AG04450 (cell line): ENCODE measurements around the gene RAPGEF5. TPM values are rescaled to one million over a fixed set of nuclear protein-coding genes. Genes with fewer than 3 reads are reported as not detected.

Source experiments
- CTCF ChIA-PET: fragments of 300-600, 350-600 bp; formaldehyde crosslinking; extraction: SDS; loops from one replicate; lab custom pipeline; 2022; ENCODE audit warnings: antibody characterized with exemption, inconsistent platforms; lab: Charles Lee
- POLR2A ChIA-PET: fragments of 350-600 bp; formaldehyde crosslinking; extraction: SDS; loops from one replicate; lab custom pipeline; 2021; ENCODE audit warnings: antibody characterized with exemption, inconsistent platforms; lab: Yijun Ruan, JAX
- DNase-seq: peaks from one replicate; pipeline ENCODE4 v3.0.0-alpha.2; 2011; ENCODE audit warnings: low read depth, low spot score
- H3K27ac ChIP-seq: one replicate; pipeline ENCODE4 v1.5.1; 2012; ENCODE audit warnings: low read depth, low read length, control low read depth
- H3K27me3 ChIP-seq: one replicate; pipeline ENCODE4 v1.6.0; 2012; ENCODE audit warnings: low read length; ENCODE audit not compliant: control insufficient read depth, insufficient read depth
- H3K4me3 ChIP-seq: 2 replicates; pipeline ENCODE4 v1.5.1; 2011; ENCODE audit warnings: mild to moderate bottlenecking, low read depth, low read length, control low read depth
- H3K9me3 ChIP-seq: 2 replicates; pipeline ENCODE4 v1.5.1; 2012; ENCODE audit warnings: low read length; ENCODE audit not compliant: control insufficient read depth, insufficient read depth
- polyA plus RNA-seq: library from polyadenylated mRNA; depleted of rRNA; stranded (reverse); fragments of >200 nt; gene quantifications from 2 replicates; pipeline ENCODE4 v1.2.3, GENCODE V29; 2011
- TF ChIP-seq, protein P1 (sequence below): IDR thresholded peaks from 2 replicates; pipeline ENCODE4 v1.5.1; 2011; ENCODE audit warnings: low read depth, low read length, control low read depth, inconsistent platforms

RAPGEF5 gene
- polyA plus RNA-seq, 1 experiment: 0.16 TPM

DNA sequence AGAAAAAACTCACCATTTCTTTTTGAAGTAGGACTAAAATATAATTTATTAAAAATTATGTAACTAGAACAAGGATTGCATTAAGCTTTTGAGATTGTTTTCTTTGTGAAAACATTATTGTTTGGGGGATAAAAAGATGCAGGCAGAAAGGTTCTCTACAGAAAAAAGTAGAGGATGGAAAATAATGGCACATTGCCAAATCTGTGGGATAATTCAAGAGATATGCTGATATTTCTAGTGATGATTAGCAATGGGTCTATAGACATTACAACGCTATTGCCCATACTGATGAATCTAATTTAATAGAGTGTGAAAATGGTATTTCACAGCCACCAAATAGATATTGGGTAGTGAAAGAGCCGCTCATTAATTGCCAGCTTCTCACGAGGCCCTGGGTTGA lies 204.3 kb downstream of the RAPGEF5 start:
- H3K9me3 ChIP-seq: no peaks in the 10 kb centered on the region
- H3K27me3 ChIP-seq: no peaks in the 10 kb centered on the region
- no peak overlapping the region for H3K4me3 ChIP-seq
- no peak overlapping the region for H3K27ac ChIP-seq
- POLR2A ChIA-PET: no interaction called here
- TF ChIP-seq, protein P1, sequence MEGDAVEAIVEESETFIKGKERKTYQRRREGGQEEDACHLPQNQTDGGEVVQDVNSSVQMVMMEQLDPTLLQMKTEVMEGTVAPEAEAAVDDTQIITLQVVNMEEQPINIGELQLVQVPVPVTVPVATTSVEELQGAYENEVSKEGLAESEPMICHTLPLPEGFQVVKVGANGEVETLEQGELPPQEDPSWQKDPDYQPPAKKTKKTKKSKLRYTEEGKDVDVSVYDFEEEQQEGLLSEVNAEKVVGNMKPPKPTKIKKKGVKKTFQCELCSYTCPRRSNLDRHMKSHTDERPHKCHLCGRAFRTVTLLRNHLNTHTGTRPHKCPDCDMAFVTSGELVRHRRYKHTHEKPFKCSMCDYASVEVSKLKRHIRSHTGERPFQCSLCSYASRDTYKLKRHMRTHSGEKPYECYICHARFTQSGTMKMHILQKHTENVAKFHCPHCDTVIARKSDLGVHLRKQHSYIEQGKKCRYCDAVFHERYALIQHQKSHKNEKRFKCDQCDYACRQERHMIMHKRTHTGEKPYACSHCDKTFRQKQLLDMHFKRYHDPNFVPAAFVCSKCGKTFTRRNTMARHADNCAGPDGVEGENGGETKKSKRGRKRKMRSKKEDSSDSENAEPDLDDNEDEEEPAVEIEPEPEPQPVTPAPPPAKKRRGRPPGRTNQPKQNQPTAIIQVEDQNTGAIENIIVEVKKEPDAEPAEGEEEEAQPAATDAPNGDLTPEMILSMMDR: no peak
- DNase-seq: no peak
- CTCF ChIA-PET: interaction anchor here (0.6 to 1.4 kb wide), 3 partner anchors 9 to 1394 kb away, joined by 3 to 5 read pairs (median 3); no protein-coding TSS in a partner anchor

DNA sequence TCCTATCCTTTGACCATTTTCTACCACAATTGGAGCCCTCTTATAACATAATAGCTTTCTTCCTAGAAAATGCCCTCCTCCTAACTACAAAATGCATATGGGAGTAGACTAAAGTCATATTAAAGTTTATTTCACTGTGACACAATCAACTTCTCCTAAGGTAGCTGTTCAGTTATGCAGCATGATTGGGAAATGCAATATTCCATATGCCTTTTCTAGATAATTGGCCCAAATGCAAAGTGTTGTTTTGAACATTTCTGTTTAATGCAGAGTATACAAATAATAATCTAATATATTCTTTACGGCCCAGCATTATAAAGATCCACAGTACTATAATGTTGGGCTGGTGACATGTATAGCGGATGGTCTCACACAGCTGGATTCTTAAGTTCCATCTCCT lies 205.1 kb downstream of the RAPGEF5 start:
- POLR2A ChIA-PET: no interaction called here
- H3K4me3 ChIP-seq: no peak overlapping the region

GRCh38 chr7:22150221-22150620 lies 206.7 kb downstream of the RAPGEF5 start:
- Histone ChIP-seq H3K27me3 (no peaks in the 10 kb centered on the region), H3K27ac (no peak overlapping the region), H3K4me3 (no peak overlapping the region), H3K9me3 (no peaks in the 10 kb centered on the region)
- TF ChIP-seq, protein P1: no peak
- DNase-seq: no peak
- ChIA-PET CTCF (no interaction called here), POLR2A (no interaction called here)

More for the DNA sequence above, 205.1 kb downstream of the RAPGEF5 start:
- H3K27me3 ChIP-seq: no peaks in the 10 kb centered on the region
- CTCF ChIA-PET: interaction anchor here (1.1 kb wide), 1 partner anchor 49 kb away, joined by 3 read pairs; no protein-coding TSS in a partner anchor
- no peak overlapping the region for H3K27ac ChIP-seq
- no peaks in the 10 kb centered on the region for H3K9me3 ChIP-seq
- TF ChIP-seq, protein P1: no peak
- DNase-seq: no peak

- ChIA-PET CTCF (no interaction called here), POLR2A (no interaction called here)
- no peaks in the 10 kb centered on the region for H3K9me3 ChIP-seq
- no peak overlapping the region for H3K4me3 ChIP-seq
- DNase-seq: no peak
- H3K27ac ChIP-seq: no peak overlapping the region
- TF ChIP-seq, protein P1: no peak
- peaks cover 3% of the 10 kb centered on the region for H3K27me3 ChIP-seq
Measured at GRCh38 chr7:22147868-22148267, 209.1 kb downstream of the RAPGEF5 start.

- no peak for DNase-seq
- Histone ChIP-seq H3K27me3 (peaks cover 3% of the 10 kb centered on the region), H3K4me3 (peak overlapping the region; percentile 33), H3K27ac (no peak overlapping the region), H3K9me3 (no peaks in the 10 kb centered on the region)
- ChIA-PET POLR2A (no interaction called here), CTCF (no interaction called here)
- TF ChIP-seq, protein P1: no peak
Measured at GRCh38 chr7:22146961-22147512, 209.9 kb downstream of the RAPGEF5 start.
